Body of pancreas (tissue), 4 donors: ENCODE data around the gene TJP1.

Experiments used
- POLR2A ChIP-seq, 3 donors: fragments of 450-650 bp; IDR thresholded peaks; one replicate each; pipeline ENCODE4 v1.6.1; 2016; ENCODE audit warnings: antibody characterized with exemption in 3 of 3, mild to moderate bottlenecking in 2 of 3
- TF ChIP-seq, protein P1 (sequence below), 7 experiments: fragments of 450-650 bp in 4 of 7; fragments of 200-600 bp in 3 of 7; sonication (generic) in 3 of 7; IDR thresholded peaks; one replicate each; pipeline ENCODE4 v1.5.1; 2016 to 2019; ENCODE audit warnings: antibody characterized with exemption in 7 of 7

- TF ChIP-seq, protein P1, sequence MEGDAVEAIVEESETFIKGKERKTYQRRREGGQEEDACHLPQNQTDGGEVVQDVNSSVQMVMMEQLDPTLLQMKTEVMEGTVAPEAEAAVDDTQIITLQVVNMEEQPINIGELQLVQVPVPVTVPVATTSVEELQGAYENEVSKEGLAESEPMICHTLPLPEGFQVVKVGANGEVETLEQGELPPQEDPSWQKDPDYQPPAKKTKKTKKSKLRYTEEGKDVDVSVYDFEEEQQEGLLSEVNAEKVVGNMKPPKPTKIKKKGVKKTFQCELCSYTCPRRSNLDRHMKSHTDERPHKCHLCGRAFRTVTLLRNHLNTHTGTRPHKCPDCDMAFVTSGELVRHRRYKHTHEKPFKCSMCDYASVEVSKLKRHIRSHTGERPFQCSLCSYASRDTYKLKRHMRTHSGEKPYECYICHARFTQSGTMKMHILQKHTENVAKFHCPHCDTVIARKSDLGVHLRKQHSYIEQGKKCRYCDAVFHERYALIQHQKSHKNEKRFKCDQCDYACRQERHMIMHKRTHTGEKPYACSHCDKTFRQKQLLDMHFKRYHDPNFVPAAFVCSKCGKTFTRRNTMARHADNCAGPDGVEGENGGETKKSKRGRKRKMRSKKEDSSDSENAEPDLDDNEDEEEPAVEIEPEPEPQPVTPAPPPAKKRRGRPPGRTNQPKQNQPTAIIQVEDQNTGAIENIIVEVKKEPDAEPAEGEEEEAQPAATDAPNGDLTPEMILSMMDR (IDR thresholded peaks at IDR 0.05) = no peak
- no peak for TF ChIP-seq POLR2A (IDR thresholded peaks at IDR 0.05)
Observed at GRCh38 chr15:29820394-29821154, 1.7 kb downstream of the TJP1 start.
